PC-3 (cell line): ENCODE results near the gene CREBBP. TPM values are rescaled to one million over a fixed set of nuclear protein-coding genes. Genes with fewer than 3 reads are reported as not detected.

Experiments
- ATAC-seq: fragments of 200-7000 bp; cut with Tn5 transposase; 2 replicates; pipeline ENCODE4 v1.9.1; 2020; ENCODE audit warnings: mild to moderate bottlenecking, moderate library complexity
- BruUV-seq: library from RNA; stranded (reverse); fragments of 400-500 nt; replicated peaks from 2 replicates; lab custom pipeline; 2021; lab: Mats Ljungman, UMichigan
- CTCF ChIA-PET: fragments of 300-600 bp; sonication (Branson Sonifier 250); formaldehyde crosslinking; loops from one replicate; lab custom pipeline; 2022; ENCODE audit warnings: antibody characterized with exemption; lab: Charles Lee
- POLR2A ChIA-PET: fragments of 300-600 bp; sonication (Branson Sonifier 250); formaldehyde crosslinking; loops from one replicate; lab custom pipeline; 2022; ENCODE audit warnings: antibody characterized with exemption; ENCODE audit not compliant: unreplicated experiment; lab: Charles Lee
- DNase-seq: peaks from one replicate; pipeline ENCODE4 v3.0.0-alpha.2; 2015
- H2AFZ ChIP-seq: fragments of 300-600 bp; sonication (generic); 2 replicates; pipeline ENCODE4 v1.6.0; 2016; ENCODE audit warnings: antibody characterized with exemption, low read length
- H3F3A ChIP-seq: fragments of 300-600 bp; sonication (generic); one replicate; pipeline ENCODE4 v1.6.0; 2017; ENCODE audit warnings: antibody characterized with exemption, low read length, control low read depth, mild to moderate bottlenecking; ENCODE audit not compliant: unreplicated experiment
- H3K27ac ChIP-seq: fragments of 300-600 bp; sonication (generic); 2 replicates; pipeline ENCODE4 v1.5.1; 2016; ENCODE audit warnings: mild to moderate bottlenecking, low read length
- H3K27me3 ChIP-seq: fragments of 300-600 bp; sonication (generic); 2 replicates; pipeline ENCODE4 v1.6.1; 2016; ENCODE audit warnings: low read length, mixed read lengths
- H3K36me3 ChIP-seq: fragments of 300-600 bp; sonication (generic); 2 replicates; pipeline ENCODE4 v1.6.1; 2016; ENCODE audit warnings: low read depth, mixed run types, low read length, mixed read lengths
- H3K4me1 ChIP-seq: fragments of 300-600 bp; sonication (generic); 2 replicates; pipeline ENCODE4 v1.5.1; 2016; ENCODE audit warnings: low read length; ENCODE audit not compliant: insufficient read depth
- H3K4me2 ChIP-seq: fragments of 300-600 bp; sonication (generic); 2 replicates; pipeline ENCODE4 v1.6.0; 2016; ENCODE audit warnings: low read length
- H3K4me3 ChIP-seq: fragments of 300-600 bp; sonication (generic); 2 replicates; pipeline ENCODE4 v1.5.1; 2016; ENCODE audit warnings: mild to moderate bottlenecking, low read length, mixed read lengths
- H3K79me2 ChIP-seq: fragments of 300-600 bp; sonication (generic); 2 replicates; pipeline ENCODE4 v1.6.1; 2017; ENCODE audit warnings: low read length, mixed read lengths
- H3K9ac ChIP-seq: fragments of 300-600 bp; sonication (generic); 2 replicates; pipeline ENCODE4 v1.6.0; 2016; ENCODE audit warnings: mild to moderate bottlenecking, low read length
- H3K9me2 ChIP-seq: fragments of 300-600 bp; sonication (generic); replicated peaks from 2 replicates; pipeline ENCODE4 v1.6.1; 2016; ENCODE audit warnings: mixed run types, low read length, mixed read lengths
- H3K9me3 ChIP-seq: fragments of 300-600 bp; sonication (generic); 2 replicates; pipeline ENCODE4 v1.6.1; 2016; ENCODE audit warnings: low read length, mixed read lengths
- H4K20me1 ChIP-seq: fragments of 300-600 bp; sonication (generic); 2 replicates; pipeline ENCODE4 v1.6.1; 2016; ENCODE audit warnings: low read length, mixed read lengths
- EZH2 ChIP-seq: fragments of 300-600 bp; sonication (generic); IDR thresholded peaks from one replicate; pipeline ENCODE4 v1.6.1; 2017; ENCODE audit warnings: antibody characterized with exemption, mild to moderate bottlenecking, low read length; ENCODE audit not compliant: unreplicated experiment
- EZH2phosphoT487 ChIP-seq: fragments of 300-600 bp; sonication (generic); IDR thresholded peaks from 2 replicates; pipeline ENCODE4 v1.6.1; 2018; ENCODE audit warnings: mild to moderate bottlenecking, antibody characterized with exemption, low read length, borderline replicate concordance
- intact Hi-C: fragments of 100-400 bp; cut with micrococcal nuclease; formaldehyde crosslinking; loops from 2 replicates; pipeline ENCODE4 v1.9.0; 2023
- total RNA-seq: library from RNA; depleted of rRNA; stranded (reverse); fragments of >200 nt; gene quantifications from 2 replicates; pipeline ENCODE4 v1.2.3, GENCODE V29; 2014
- TF ChIP-seq, protein P1 (sequence below): fragments of 300-600 bp; sonication (generic); conservative IDR thresholded peaks from 2 replicates; pipeline ENCODE4 v1.5.1; 2017; ENCODE audit warnings: antibody characterized with exemption, low read depth, mild to moderate bottlenecking, low read length

The CREBBP gene
- total RNA-seq, 1 experiment from 2014 or later = 21.9 TPM

DNA sequence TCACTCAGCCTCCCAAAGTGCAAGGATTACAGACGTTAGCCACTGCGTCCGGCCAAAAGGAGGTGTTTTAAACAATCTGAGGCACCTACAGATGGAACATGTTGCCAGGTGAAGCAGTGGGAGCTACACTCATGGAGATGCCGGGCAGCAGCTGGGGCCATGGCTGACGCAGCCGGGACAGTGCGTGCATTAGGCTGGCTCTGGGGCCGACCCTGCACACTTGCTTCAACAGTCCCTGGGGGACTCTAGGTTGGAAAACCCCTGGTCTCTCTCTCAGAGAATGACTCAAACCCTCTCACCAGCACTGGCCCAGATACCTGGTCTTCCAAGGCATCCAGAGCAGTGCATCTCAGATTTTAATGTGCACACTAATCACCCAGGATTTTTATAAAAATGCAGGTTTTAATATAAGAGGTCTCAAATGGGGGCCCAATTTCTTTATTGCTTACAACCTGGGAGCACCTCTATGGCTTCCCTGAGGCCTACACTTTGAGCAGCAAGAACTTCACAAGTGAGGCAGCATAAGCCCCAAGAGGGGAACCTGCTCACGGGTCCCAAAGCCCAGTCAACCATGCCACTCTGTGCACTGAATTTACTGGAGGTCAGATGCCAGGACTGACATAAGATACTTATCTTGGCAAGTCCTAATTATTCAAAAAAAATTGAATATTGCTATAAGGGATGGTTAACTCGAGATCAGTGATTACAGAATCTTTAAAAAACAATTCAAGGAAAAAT is 92.4 kb downstream of the CREBBP start:
- Histone ChIP-seq H3K9me3 (no peaks in the 10 kb centered on the region), H3K36me3 (no peaks in the 10 kb centered on the region; the same call in 1 of the 2 replicates), H2AFZ (no peak overlapping the region), H3K9me2 (no peaks in the 10 kb centered on the region), H3K4me2 (no peak overlapping the region), H4K20me1 (no peaks in the 10 kb centered on the region), H3K4me3 (no peak overlapping the region), H3F3A (no peaks in the 10 kb centered on the region), H3K9ac (no peak overlapping the region), H3K4me1 (no peaks in the 10 kb centered on the region), H3K79me2 (no peaks in the 10 kb centered on the region), H3K27me3 (no peaks in the 10 kb centered on the region), H3K27ac (no peak overlapping the region)
- CTCF ChIA-PET = no interaction called here
- no peak for ATAC-seq
- no peak for DNase-seq
- no TSS peak for BruUV-seq
- intact Hi-C loops = no loop called here
- no peak for TF ChIP-seq EZH2
- no peak for TF ChIP-seq EZH2phosphoT487
- TF ChIP-seq, protein P1, sequence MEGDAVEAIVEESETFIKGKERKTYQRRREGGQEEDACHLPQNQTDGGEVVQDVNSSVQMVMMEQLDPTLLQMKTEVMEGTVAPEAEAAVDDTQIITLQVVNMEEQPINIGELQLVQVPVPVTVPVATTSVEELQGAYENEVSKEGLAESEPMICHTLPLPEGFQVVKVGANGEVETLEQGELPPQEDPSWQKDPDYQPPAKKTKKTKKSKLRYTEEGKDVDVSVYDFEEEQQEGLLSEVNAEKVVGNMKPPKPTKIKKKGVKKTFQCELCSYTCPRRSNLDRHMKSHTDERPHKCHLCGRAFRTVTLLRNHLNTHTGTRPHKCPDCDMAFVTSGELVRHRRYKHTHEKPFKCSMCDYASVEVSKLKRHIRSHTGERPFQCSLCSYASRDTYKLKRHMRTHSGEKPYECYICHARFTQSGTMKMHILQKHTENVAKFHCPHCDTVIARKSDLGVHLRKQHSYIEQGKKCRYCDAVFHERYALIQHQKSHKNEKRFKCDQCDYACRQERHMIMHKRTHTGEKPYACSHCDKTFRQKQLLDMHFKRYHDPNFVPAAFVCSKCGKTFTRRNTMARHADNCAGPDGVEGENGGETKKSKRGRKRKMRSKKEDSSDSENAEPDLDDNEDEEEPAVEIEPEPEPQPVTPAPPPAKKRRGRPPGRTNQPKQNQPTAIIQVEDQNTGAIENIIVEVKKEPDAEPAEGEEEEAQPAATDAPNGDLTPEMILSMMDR = no peak
- POLR2A ChIA-PET = no interaction called here

DNA sequence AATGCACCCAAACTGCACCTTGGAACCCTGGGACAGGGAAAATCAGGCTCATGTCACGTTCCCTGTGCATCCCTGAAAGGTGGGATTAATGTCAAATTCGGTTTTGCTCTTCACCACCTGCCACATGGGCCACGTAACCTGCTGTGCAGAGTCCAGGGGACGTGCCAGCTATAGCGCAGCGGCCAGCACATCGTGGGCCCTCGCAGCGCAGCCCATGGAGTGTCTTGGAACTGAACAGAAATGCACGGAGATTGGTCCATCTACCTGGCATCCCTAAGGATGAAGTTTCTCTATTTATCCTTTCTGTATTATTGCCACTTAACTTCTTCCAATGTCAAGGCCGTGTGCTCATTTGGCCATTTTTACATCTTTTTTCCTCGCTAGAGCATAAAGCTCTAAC is 95.1 kb downstream of the CREBBP start:
- no peaks in the 10 kb centered on the region for H3K79me2 ChIP-seq
- no peaks in the 10 kb centered on the region for H3K4me1 ChIP-seq
- POLR2A ChIA-PET = no interaction called here
- no peaks in the 10 kb centered on the region for H3K9me3 ChIP-seq
- H3K27me3 ChIP-seq = no peaks in the 10 kb centered on the region
- no peaks in the 10 kb centered on the region for H3K9me2 ChIP-seq
- CTCF ChIA-PET = no interaction called here
- no peak overlapping the region for H3K4me2 ChIP-seq
- no peak overlapping the region for H3K27ac ChIP-seq
- H3K9ac ChIP-seq = no peak overlapping the region
- intact Hi-C loops = no loop called here
- no TSS peak for BruUV-seq
- TF ChIP-seq, protein P1 = no peak
- no peak for TF ChIP-seq EZH2phosphoT487
- TF ChIP-seq EZH2 = no peak
- H3K36me3 ChIP-seq = peaks cover 3% of the 10 kb centered on the region; the same call in 1 of the 2 replicates
- no peak overlapping the region for H2AFZ ChIP-seq
- H3K4me3 ChIP-seq = no peak overlapping the region
- H4K20me1 ChIP-seq = no peaks in the 10 kb centered on the region
- DNase-seq (no peak), ATAC-seq (no peak)
- H3F3A ChIP-seq = no peaks in the 10 kb centered on the region

DNA sequence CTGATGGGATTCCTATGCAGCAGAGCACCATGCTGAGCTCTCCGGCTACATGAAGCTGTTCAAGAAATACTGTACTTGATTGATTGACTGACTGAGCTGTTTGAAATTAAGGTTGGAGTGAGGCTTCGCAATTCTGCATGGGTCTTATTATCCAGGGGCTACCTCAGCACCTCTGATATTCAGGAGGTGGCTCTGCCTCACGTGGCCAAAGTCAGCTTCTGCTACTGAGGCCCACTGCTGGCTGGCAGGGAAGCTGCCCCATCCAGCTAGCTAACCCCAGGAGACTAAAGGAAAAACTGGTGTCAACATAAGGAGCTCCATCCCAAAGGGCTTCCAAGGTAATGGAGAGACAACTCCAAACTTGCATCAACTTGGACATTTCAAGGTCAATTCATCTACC is 97.0 kb downstream of the CREBBP start:
- intact Hi-C loops = no loop called here
- no TSS peak for BruUV-seq
- Histone ChIP-seq H2AFZ (no peak overlapping the region), H3K4me2 (no peak overlapping the region), H3F3A (no peaks in the 10 kb centered on the region), H3K36me3 (peaks cover 5% of the 10 kb centered on the region; the same call in 1 of the 2 replicates), H4K20me1 (no peaks in the 10 kb centered on the region), H3K4me3 (no peak overlapping the region), H3K9ac (no peak overlapping the region), H3K27ac (no peak overlapping the region), H3K4me1 (no peaks in the 10 kb centered on the region), H3K9me3 (no peaks in the 10 kb centered on the region), H3K79me2 (no peaks in the 10 kb centered on the region), H3K9me2 (no peaks in the 10 kb centered on the region), H3K27me3 (no peaks in the 10 kb centered on the region)
- POLR2A ChIA-PET = no interaction called here
- CTCF ChIA-PET = no interaction called here
- no peak for ATAC-seq
- TF ChIP-seq EZH2 (no peak), EZH2phosphoT487 (no peak)
- TF ChIP-seq, protein P1 = no peak
- DNase-seq = no peak
